NCI-H82 treated with DMSO at 0.1 percent for 48 hours (cell line): ENCODE results near the gene SLC36A1.

ENCODE experiments used
- DNase-seq: peaks from one replicate; lab custom pipeline; 2025; ENCODE audit not compliant: unreplicated experiment; lab: John Stamatoyannopoulos, UW

Gene SLC36A1

GRCh38 chr5:151531581-151531980 is 84.2 kb downstream of the SLC36A1 start:
- no peak for DNase-seq

GRCh38 chr5:151532416-151532815 is 85.0 kb downstream of the SLC36A1 start:
- DNase-seq: no peak

- no peak for DNase-seq
Measured at GRCh38 chr5:151534350-151534749, 86.9 kb downstream of the SLC36A1 start.

- no peak for DNase-seq
Measured at GRCh38 chr5:151537044-151537443, 89.6 kb downstream of the SLC36A1 start.

GRCh38 chr5:151541571-151541970 is 94.2 kb downstream of the SLC36A1 start:
- no peak for DNase-seq
